IMR-90 (cell line): ENCODE measurements around the gene IPO13. TPM values are rescaled to one million over a fixed set of nuclear protein-coding genes. Genes with fewer than 3 reads are reported as not detected.
A peak's percentile ranks its signal among the peaks of the same experiment; 100 is the strongest.

Experiments
- ATAC-seq: fragments of 200-7000 bp; cut with Tn5 transposase; 2 replicates; pipeline ENCODE4 v1.9.1; 2020; ENCODE audit warnings: low read depth, mild to moderate bottlenecking, moderate library complexity
- BruUV-seq: library from RNA; stranded (reverse); fragments of 400-500 nt; replicated peaks from 2 replicates; lab custom pipeline; 2021; lab: Mats Ljungman, UMichigan
- CTCF ChIA-PET: fragments of 300-600 bp; formaldehyde crosslinking; extraction: SDS; loops from one replicate; lab custom pipeline; 2021; ENCODE audit warnings: antibody characterized with exemption; lab: Yijun Ruan, JAX
- POLR2A ChIA-PET: fragments of 300-600 bp; sonication (Branson Sonifier 250); formaldehyde crosslinking; loops from one replicate; lab custom pipeline; 2022; ENCODE audit warnings: antibody characterized with exemption; ENCODE audit not compliant: unreplicated experiment; lab: Charles Lee
- DNase-seq: peaks from one replicate; pipeline ENCODE4 v3.0.0; 2013
- H2AFZ ChIP-seq: replicated peaks from 2 replicates; pipeline ENCODE3; 2013; ENCODE audit warnings: low read length, mild to moderate bottlenecking; ENCODE audit not compliant: poor library complexity
- H2AK5ac ChIP-seq: 2 replicates; pipeline ENCODE4 v1.6.1; 2013; ENCODE audit warnings: low read depth, low read length, inconsistent platforms
- H2AK9ac ChIP-seq: replicated peaks from 2 replicates; pipeline ENCODE3; 2013; ENCODE audit warnings: mild to moderate bottlenecking, low read depth, low read length, moderate library complexity; ENCODE audit not compliant: poor library complexity
- H2BK120ac ChIP-seq: 2 replicates; pipeline ENCODE4 v1.6.1; 2013; ENCODE audit warnings: low read depth, low read length, inconsistent platforms
- H2BK15ac ChIP-seq: 3 replicates; pipeline ENCODE4 v1.6.1; 2013; ENCODE audit warnings: low read depth, low read length, inconsistent platforms
- H2BK20ac ChIP-seq: 2 replicates; pipeline ENCODE4 v1.6.1; 2013; ENCODE audit warnings: low read depth, mild to moderate bottlenecking, inconsistent platforms, low read length, moderate library complexity
- H2BK5ac ChIP-seq: 2 replicates; pipeline ENCODE4 v1.6.1; 2013; ENCODE audit warnings: mild to moderate bottlenecking, low read depth, low read length, inconsistent platforms; ENCODE audit not compliant: poor library complexity, severe bottlenecking
- H3K14ac ChIP-seq: replicated peaks from 2 replicates; pipeline ENCODE4 v1.6.1; 2013; ENCODE audit warnings: low read depth, low read length, inconsistent platforms
- H3K18ac ChIP-seq: 2 replicates; pipeline ENCODE4 v1.6.1; 2013; ENCODE audit warnings: low read depth, low read length, control low read depth
- H3K23ac ChIP-seq: 2 replicates; pipeline ENCODE4 v1.6.1; 2013; ENCODE audit warnings: low read depth, low read length, inconsistent platforms
- H3K27ac ChIP-seq: 2 replicates; pipeline ENCODE4 v1.5.1; 2013; ENCODE audit warnings: mild to moderate bottlenecking, control low read depth, low read length; ENCODE audit not compliant: insufficient read depth
- H3K27me3 ChIP-seq: 2 replicates; pipeline ENCODE4 v1.6.1; 2013; ENCODE audit warnings: low read length; ENCODE audit not compliant: control insufficient read depth, insufficient read depth
- H3K36me3 ChIP-seq: 2 replicates; pipeline ENCODE4 v1.6.1; 2013; ENCODE audit warnings: low read length, mixed read lengths; ENCODE audit not compliant: control insufficient read depth, insufficient read depth
- H3K4ac ChIP-seq: 2 replicates; pipeline ENCODE4 v1.6.1; 2013; ENCODE audit warnings: low read depth, low read length, inconsistent platforms
- H3K4me1 ChIP-seq: 2 replicates; pipeline ENCODE4 v1.6.1; 2013; ENCODE audit warnings: low read length, mixed read lengths; ENCODE audit not compliant: control insufficient read depth, insufficient read depth
- H3K4me2 ChIP-seq: 2 replicates; pipeline ENCODE4 v1.6.1; 2013; ENCODE audit warnings: low read depth, mild to moderate bottlenecking, control low read depth, low read length, moderate library complexity
- H3K4me3 ChIP-seq: 2 replicates; pipeline ENCODE4 v1.5.1; 2013; ENCODE audit warnings: low read depth, mild to moderate bottlenecking, control low read depth, low read length, moderate library complexity; ENCODE audit not compliant: insufficient read depth
- H3K56ac ChIP-seq: 2 replicates; pipeline ENCODE4 v1.6.1; 2013; ENCODE audit warnings: low read length, inconsistent platforms; ENCODE audit not compliant: insufficient read depth; ENCODE audit errors: extremely low read depth
- H3K79me1 ChIP-seq, 2 experiments: 2 replicates each; pipeline ENCODE4 v1.6.1; 2013; ENCODE audit warnings: low read length in 2 of 2, inconsistent platforms in 1 of 2, low read depth in 1 of 2
- H3K9ac ChIP-seq: 2 replicates; pipeline ENCODE4 v1.6.1; 2013; ENCODE audit warnings: low read depth, low read length, control low read depth
- H3K9me1 ChIP-seq: 2 replicates; pipeline ENCODE4 v1.6.1; 2013; ENCODE audit warnings: low read length, inconsistent platforms; ENCODE audit not compliant: insufficient read depth
- H3K9me3 ChIP-seq: 2 replicates; pipeline ENCODE4 v1.6.1; 2013; ENCODE audit warnings: low read length; ENCODE audit not compliant: control insufficient read depth, insufficient read depth
- H4K20me1 ChIP-seq: 2 replicates; pipeline ENCODE4 v1.6.1; 2013; ENCODE audit warnings: low read length, inconsistent platforms; ENCODE audit not compliant: insufficient read depth
- H4K5ac ChIP-seq: 2 replicates; pipeline ENCODE4 v1.6.1; 2013; ENCODE audit warnings: mild to moderate bottlenecking, low read depth, low read length, control low read depth
- H4K8ac ChIP-seq, 2 experiments: 2 replicates each; pipeline ENCODE4 v1.6.1; 2013; ENCODE audit warnings: low read depth in 2 of 2, low read length in 2 of 2, control low read depth in 1 of 2, inconsistent platforms in 1 of 2
- H4K91ac ChIP-seq: 2 replicates; pipeline ENCODE4 v1.6.1; 2013; ENCODE audit warnings: low read depth, low read length, inconsistent platforms; ENCODE audit not compliant: insufficient read depth
- BHLHE40 ChIP-seq: fragments of 150-350 bp; IDR thresholded peaks from 2 replicates; pipeline ENCODE4 v1.6.1; 2016; ENCODE audit warnings: mild to moderate bottlenecking, low read depth, low read length
- CEBPB ChIP-seq: IDR thresholded peaks from 2 replicates; pipeline ENCODE4 v1.6.1; 2012; ENCODE audit warnings: low read depth, low read length, improper control_type of control experiment
- CHD1 ChIP-seq: IDR thresholded peaks from 2 replicates; pipeline ENCODE4 v1.6.1; 2012; ENCODE audit warnings: low read depth, low read length, improper control_type of control experiment
- FOS ChIP-seq: fragments of 150-350 bp; IDR thresholded peaks from 2 replicates; pipeline ENCODE4 v1.6.1; 2016; ENCODE audit warnings: low read depth, low read length
- MAFK ChIP-seq: IDR thresholded peaks from 2 replicates; pipeline ENCODE4 v1.6.1; 2012; ENCODE audit warnings: low read depth, low read length, improper control_type of control experiment
- MAZ ChIP-seq: IDR thresholded peaks from 2 replicates; pipeline ENCODE4 v1.6.1; 2012; ENCODE audit warnings: low read depth, mild to moderate bottlenecking, low read length, improper control_type of control experiment, moderate library complexity, borderline replicate concordance
- MXI1 ChIP-seq: IDR thresholded peaks from 2 replicates; pipeline ENCODE4 v1.6.1; 2012; ENCODE audit warnings: low read depth, mild to moderate bottlenecking, low read length, moderate library complexity, borderline replicate concordance
- NFE2L2 ChIP-seq: fragments of 150-350 bp; IDR thresholded peaks from 2 replicates; pipeline ENCODE4 v1.6.1; 2016; ENCODE audit warnings: low read depth, mild to moderate bottlenecking, low read length
- POLR2A ChIP-seq: IDR thresholded peaks from 2 replicates; pipeline ENCODE4 v1.6.1; 2012; ENCODE audit warnings: mild to moderate bottlenecking, low read depth, low read length
- RAD21 ChIP-seq: IDR thresholded peaks from 2 replicates; pipeline ENCODE4 v1.6.1; 2012; ENCODE audit warnings: low read length, improper control_type of control experiment
- RCOR1 ChIP-seq: IDR thresholded peaks from 2 replicates; pipeline ENCODE4 v1.6.1; 2012; ENCODE audit warnings: mild to moderate bottlenecking, low read length, improper control_type of control experiment; ENCODE audit not compliant: insufficient replicate concordance
- SMC3 ChIP-seq: fragments of 150-350 bp; IDR thresholded peaks from 2 replicates; pipeline ENCODE4 v1.6.1; 2016; ENCODE audit warnings: low read depth, mild to moderate bottlenecking, antibody characterized with exemption, low read length, moderate library complexity
- WGBS, 2 experiments: methylation state at CpG; one replicate each; pipeline versions ENCODE4 v1.1.5 to v1.1.7; 2013; ENCODE audit warnings: missing lambda C conversion rate in 2 of 2; ENCODE audit not compliant: insufficient read length in 1 of 2; ENCODE audit errors: extremely low coverage in 2 of 2; 5-methylcytosine and 5-hydroxymethylcytosine counted together
- dilution Hi-C: fragments of 300-500 bp; cut with HindIII; formaldehyde crosslinking; loops from one replicate; pipeline ENCODE4 v1.14.3; 2018; ENCODE audit warnings: low sequenced_read_pairs; ENCODE audit not compliant: unreplicated experiment
- in situ Hi-C: fragments of 300-500 bp; cut with MboI; formaldehyde crosslinking; loops from 3 replicates; pipeline ENCODE4 v1.14.3; 2019; ENCODE audit warnings: low sequenced_read_pairs, inconsistent platforms, mixed read lengths
- intact Hi-C: fragments of 100-400 bp; cut with micrococcal nuclease; formaldehyde crosslinking; loops from 2 replicates; pipeline ENCODE4 v1.10.0; 2022
- polyA plus RNA-seq, 3 experiments: library from polyadenylated mRNA; depleted of rRNA; stranded (reverse); fragments of >200 nt; gene quantifications; 2 replicates each; pipeline ENCODE4 v1.2.3, GENCODE V29; 2012; ENCODE audit warnings: low replicate concordance in 1 of 3
- total RNA-seq: library from RNA; depleted of rRNA; stranded (reverse); fragments of >200 nt; gene quantifications from 2 replicates; pipeline ENCODE4 v1.2.3, GENCODE V29; 2012
- TF ChIP-seq, protein P1 (sequence below): fragments of 150-350 bp; IDR thresholded peaks from 2 replicates; pipeline ENCODE4 v1.6.1; 2017; ENCODE audit warnings: mild to moderate bottlenecking, antibody characterized with exemption, low read length, low read depth
- TF ChIP-seq, protein P2 (sequence below): conservative IDR thresholded peaks from 2 replicates; pipeline ENCODE4 v1.5.1; 2012; ENCODE audit warnings: mild to moderate bottlenecking, low read depth, low read length, improper control_type of control experiment

IPO13 gene
- total and polyA plus RNA-seq, 2 of the 4 experiments (the other 2 are of a cell fraction) = 15.2 to 18.7 TPM

DNA sequence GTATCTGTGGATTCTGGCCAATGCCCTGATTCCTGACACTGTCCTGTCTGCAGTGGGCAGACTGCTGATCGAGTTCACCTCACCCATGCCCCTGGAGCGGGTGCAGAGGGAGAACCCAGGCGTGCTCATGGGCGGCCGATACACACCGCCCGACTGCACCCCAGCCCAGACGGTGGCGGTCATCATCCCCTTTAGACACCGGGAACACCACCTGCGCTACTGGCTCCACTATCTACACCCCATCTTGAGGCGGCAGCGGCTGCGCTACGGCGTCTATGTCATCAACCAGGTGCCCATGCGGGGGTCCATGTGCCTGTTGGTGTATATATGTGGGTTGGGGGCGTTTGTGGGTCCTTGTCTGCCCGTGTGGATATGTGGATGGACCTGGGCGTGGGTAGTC lies 34.9 kb downstream of the IPO13 start:
- Histone ChIP-seq H3K27ac (no peak overlapping the region), H2BK15ac (no peak overlapping the region), H2AK5ac (no peak overlapping the region), H3K23ac (no peak overlapping the region), H3K4me1 (peaks cover 24% of the 10 kb centered on the region), H3K14ac (no peak overlapping the region), H4K91ac (no peak overlapping the region), H2BK120ac (no peak overlapping the region), H3K18ac (no peak overlapping the region), H2AK9ac (peak overlapping the region; percentile 38), H3K36me3 (peaks cover 50% of the 10 kb centered on the region), H3K4me2 (no peak overlapping the region), H3K9me1 (peaks cover 42% of the 10 kb centered on the region), H3K27me3 (no peaks in the 10 kb centered on the region), H3K4me3 (no peak overlapping the region), H4K5ac (no peak overlapping the region), H3K9me3 (no peaks in the 10 kb centered on the region), H3K4ac (no peak overlapping the region), H2AFZ (peak overlapping the region; percentile 17), H3K9ac (no peak overlapping the region), H4K8ac (no peak overlapping the region), H4K20me1 (peaks cover 47% of the 10 kb centered on the region), H2BK20ac (no peak overlapping the region), H2BK5ac (no peak overlapping the region), H3K56ac (no peak overlapping the region), H3K79me1 (peaks cover 42 to 78% of the 10 kb centered on the region in 2 experiments)
- WGBS, 2 experiments = 97% methylated on average over 7 of the region's 20 CpGs; no CpG with 5 or more reads in 1 of the 2 experiments
- ChIA-PET CTCF (no interaction called here), POLR2A (no interaction called here)
- intact Hi-C loops (no loop called here), dilution Hi-C loops (no loop called here), in situ Hi-C loops (no loop called here)
- no TSS peak for BruUV-seq
- TF ChIP-seq FOS (no peak), CHD1 (no peak), MAFK (no peak), MXI1 (no peak), MAZ (no peak), RAD21 (no peak), BHLHE40 (no peak), CEBPB (no peak), RCOR1 (no peak), NFE2L2 (no peak), SMC3 (no peak), POLR2A (no peak)
- TF ChIP-seq, protein P1, sequence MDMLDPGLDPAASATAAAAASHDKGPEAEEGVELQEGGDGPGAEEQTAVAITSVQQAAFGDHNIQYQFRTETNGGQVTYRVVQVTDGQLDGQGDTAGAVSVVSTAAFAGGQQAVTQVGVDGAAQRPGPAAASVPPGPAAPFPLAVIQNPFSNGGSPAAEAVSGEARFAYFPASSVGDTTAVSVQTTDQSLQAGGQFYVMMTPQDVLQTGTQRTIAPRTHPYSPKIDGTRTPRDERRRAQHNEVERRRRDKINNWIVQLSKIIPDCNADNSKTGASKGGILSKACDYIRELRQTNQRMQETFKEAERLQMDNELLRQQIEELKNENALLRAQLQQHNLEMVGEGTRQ = no peak
- TF ChIP-seq, protein P2, sequence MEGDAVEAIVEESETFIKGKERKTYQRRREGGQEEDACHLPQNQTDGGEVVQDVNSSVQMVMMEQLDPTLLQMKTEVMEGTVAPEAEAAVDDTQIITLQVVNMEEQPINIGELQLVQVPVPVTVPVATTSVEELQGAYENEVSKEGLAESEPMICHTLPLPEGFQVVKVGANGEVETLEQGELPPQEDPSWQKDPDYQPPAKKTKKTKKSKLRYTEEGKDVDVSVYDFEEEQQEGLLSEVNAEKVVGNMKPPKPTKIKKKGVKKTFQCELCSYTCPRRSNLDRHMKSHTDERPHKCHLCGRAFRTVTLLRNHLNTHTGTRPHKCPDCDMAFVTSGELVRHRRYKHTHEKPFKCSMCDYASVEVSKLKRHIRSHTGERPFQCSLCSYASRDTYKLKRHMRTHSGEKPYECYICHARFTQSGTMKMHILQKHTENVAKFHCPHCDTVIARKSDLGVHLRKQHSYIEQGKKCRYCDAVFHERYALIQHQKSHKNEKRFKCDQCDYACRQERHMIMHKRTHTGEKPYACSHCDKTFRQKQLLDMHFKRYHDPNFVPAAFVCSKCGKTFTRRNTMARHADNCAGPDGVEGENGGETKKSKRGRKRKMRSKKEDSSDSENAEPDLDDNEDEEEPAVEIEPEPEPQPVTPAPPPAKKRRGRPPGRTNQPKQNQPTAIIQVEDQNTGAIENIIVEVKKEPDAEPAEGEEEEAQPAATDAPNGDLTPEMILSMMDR = no peak
- no peak for DNase-seq
- no peak for ATAC-seq
